Measurements from ENCODE around the gene TOE1.

The TOE1 gene

DNA sequence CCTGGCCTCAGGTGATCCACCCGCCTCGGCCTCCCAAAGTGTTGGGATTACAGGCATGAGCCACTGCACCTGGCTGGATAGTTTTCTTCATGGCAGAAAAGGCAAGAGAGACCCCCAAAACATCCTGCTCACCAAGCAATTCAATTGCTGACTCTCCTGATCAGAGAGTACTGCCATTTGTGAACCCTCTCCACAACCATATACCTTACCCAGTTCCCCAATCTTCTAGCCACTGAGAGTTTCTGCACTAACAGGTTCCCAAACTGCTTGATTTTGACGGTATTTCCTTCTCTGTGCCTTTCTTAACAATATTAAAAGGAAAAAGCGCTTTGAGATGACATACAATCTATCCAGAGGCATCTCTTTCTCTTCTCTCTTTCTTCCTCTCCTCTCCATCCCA is 40.2 kb downstream of the TOE1 start:
- Histone ChIP-seq H3K27ac (ENCODE audit: low read depth, low read length, poor library complexity, severe bottlenecking) (no peak overlapping the region), H3K9me2 (ENCODE audit: low read depth, low read length) (no peaks in the 10 kb centered on the region), H3K27me3 (ENCODE audit: insufficient read depth, low read length) (no peaks in the 10 kb centered on the region), H3K9ac (ENCODE audit: low read length) (no peak overlapping the region), H3K36me3 (ENCODE audit: insufficient read depth, low read length) (no peaks in the 10 kb centered on the region), H3K4me1 (ENCODE audit: insufficient read depth, low read length, severe bottlenecking) (no peaks in the 10 kb centered on the region), H3K4me3 (ENCODE audit: low read depth, low read length, poor library complexity, severe bottlenecking) (no peak overlapping the region), H3F3A (ENCODE audit: insufficient read depth, low read length) (0 out of 2 replicates have a peak, but pooled peaks cover 7% of the 10 kb centered on the region), H3K4me2 (ENCODE audit: low read length) (no peak overlapping the region), H4K20me1 (ENCODE audit: insufficient read depth, low read length) (no peaks in the 10 kb centered on the region), H2AFZ (ENCODE audit: low read length) (no peak overlapping the region), H3K9me3 (ENCODE audit: low read length) (no peaks in the 10 kb centered on the region), H3K79me2 (ENCODE audit: insufficient read depth, low read length) (no peaks in the 10 kb centered on the region)
- TF ChIP-seq EZH2 (IDR thresholded peaks at IDR 0.05; ENCODE audit: borderline replicate concordance, low read length) = no peak
- TF ChIP-seq, protein P1, sequence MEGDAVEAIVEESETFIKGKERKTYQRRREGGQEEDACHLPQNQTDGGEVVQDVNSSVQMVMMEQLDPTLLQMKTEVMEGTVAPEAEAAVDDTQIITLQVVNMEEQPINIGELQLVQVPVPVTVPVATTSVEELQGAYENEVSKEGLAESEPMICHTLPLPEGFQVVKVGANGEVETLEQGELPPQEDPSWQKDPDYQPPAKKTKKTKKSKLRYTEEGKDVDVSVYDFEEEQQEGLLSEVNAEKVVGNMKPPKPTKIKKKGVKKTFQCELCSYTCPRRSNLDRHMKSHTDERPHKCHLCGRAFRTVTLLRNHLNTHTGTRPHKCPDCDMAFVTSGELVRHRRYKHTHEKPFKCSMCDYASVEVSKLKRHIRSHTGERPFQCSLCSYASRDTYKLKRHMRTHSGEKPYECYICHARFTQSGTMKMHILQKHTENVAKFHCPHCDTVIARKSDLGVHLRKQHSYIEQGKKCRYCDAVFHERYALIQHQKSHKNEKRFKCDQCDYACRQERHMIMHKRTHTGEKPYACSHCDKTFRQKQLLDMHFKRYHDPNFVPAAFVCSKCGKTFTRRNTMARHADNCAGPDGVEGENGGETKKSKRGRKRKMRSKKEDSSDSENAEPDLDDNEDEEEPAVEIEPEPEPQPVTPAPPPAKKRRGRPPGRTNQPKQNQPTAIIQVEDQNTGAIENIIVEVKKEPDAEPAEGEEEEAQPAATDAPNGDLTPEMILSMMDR (IDR thresholded peaks at IDR 0.05; ENCODE audit: low read length) = no peak

DNA sequence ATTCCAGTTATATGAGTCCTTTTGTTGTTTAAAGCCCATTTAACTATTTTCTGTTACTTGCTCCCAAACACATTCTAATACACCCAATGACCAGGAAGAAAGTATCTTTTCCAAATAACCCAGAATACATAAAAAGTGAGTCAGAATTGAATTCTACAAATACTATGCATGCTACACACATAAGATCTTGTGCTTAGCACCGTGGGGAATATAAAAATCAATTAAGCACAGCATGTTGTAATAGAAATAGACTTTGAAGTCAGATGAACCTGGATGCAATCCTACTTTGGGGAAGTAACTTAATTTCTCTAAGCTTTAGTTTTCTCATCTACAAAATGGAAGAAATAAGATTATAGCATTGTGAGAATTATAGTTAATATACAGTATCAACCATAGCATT is 40.8 kb downstream of the TOE1 start:
- Histone ChIP-seq H3K27ac (ENCODE audit: low read depth, low read length, poor library complexity, severe bottlenecking) (no peak overlapping the region), H3K9me3 (ENCODE audit: low read length) (no peaks in the 10 kb centered on the region), H3K27me3 (ENCODE audit: insufficient read depth, low read length) (no peaks in the 10 kb centered on the region), H3K79me2 (ENCODE audit: insufficient read depth, low read length) (no peaks in the 10 kb centered on the region), H3K4me2 (ENCODE audit: low read length) (no peak overlapping the region), H3K9ac (ENCODE audit: low read length) (no peak overlapping the region), H3K4me1 (ENCODE audit: insufficient read depth, low read length, severe bottlenecking) (no peaks in the 10 kb centered on the region), H3F3A (ENCODE audit: insufficient read depth, low read length) (0 out of 2 replicates have a peak, but pooled peaks cover 2% of the 10 kb centered on the region), H4K20me1 (ENCODE audit: insufficient read depth, low read length) (no peaks in the 10 kb centered on the region), H3K4me3 (ENCODE audit: low read depth, low read length, poor library complexity, severe bottlenecking) (no peak overlapping the region), H2AFZ (ENCODE audit: low read length) (no peak overlapping the region), H3K9me2 (ENCODE audit: low read depth, low read length) (no peaks in the 10 kb centered on the region), H3K36me3 (ENCODE audit: insufficient read depth, low read length) (no peaks in the 10 kb centered on the region)
- TF ChIP-seq, protein P1 (IDR thresholded peaks at IDR 0.05; ENCODE audit: low read length) = no peak
- TF ChIP-seq EZH2 (IDR thresholded peaks at IDR 0.05; ENCODE audit: borderline replicate concordance, low read length) = no peak

DNA sequence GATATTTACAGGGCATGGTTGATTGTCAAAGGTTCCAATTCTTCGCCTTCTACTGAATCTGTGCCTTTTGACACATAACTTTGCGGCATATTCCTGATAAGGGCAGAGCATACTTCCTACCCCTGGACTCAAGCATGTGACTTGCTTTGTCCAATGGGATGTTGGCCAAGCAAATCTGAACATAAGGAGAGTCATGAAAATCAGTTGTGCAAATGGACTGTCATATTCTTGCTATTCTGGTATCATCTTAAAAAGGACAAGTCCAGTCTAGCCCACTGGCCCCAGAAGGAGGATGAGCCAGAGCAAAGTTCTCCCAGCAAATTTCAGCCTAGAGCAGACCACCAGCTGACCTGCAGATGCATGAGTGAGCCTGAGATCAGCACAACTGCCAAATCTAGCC is 41.3 kb downstream of the TOE1 start:
- Histone ChIP-seq H4K20me1 (ENCODE audit: insufficient read depth, low read length) (no peaks in the 10 kb centered on the region), H3K9me2 (ENCODE audit: low read depth, low read length) (no peaks in the 10 kb centered on the region), H3K27ac (ENCODE audit: low read depth, low read length, poor library complexity, severe bottlenecking) (no peak overlapping the region), H3K79me2 (ENCODE audit: insufficient read depth, low read length) (no peaks in the 10 kb centered on the region), H3K9me3 (ENCODE audit: low read length) (no peaks in the 10 kb centered on the region), H3K36me3 (ENCODE audit: insufficient read depth, low read length) (no peaks in the 10 kb centered on the region), H3F3A (ENCODE audit: insufficient read depth, low read length) (no peaks in the 10 kb centered on the region), H3K27me3 (ENCODE audit: insufficient read depth, low read length) (no peaks in the 10 kb centered on the region), H3K9ac (ENCODE audit: low read length) (no peak overlapping the region), H3K4me3 (ENCODE audit: low read depth, low read length, poor library complexity, severe bottlenecking) (no peak overlapping the region), H2AFZ (ENCODE audit: low read length) (no peak overlapping the region), H3K4me2 (ENCODE audit: low read length) (no peak overlapping the region), H3K4me1 (ENCODE audit: insufficient read depth, low read length, severe bottlenecking) (no peaks in the 10 kb centered on the region)
- TF ChIP-seq, protein P1 (IDR thresholded peaks at IDR 0.05; ENCODE audit: low read length) = no peak
- TF ChIP-seq EZH2 (IDR thresholded peaks at IDR 0.05; ENCODE audit: borderline replicate concordance, low read length) = no peak

All from OCI-LY1 (cell line).